Renal cortex interstitium (tissue), 3 donors: ENCODE results near the gene PRKAG2. TPM values are rescaled to one million over a fixed set of nuclear protein-coding genes. Genes with fewer than 3 reads are reported as not detected.

ENCODE experiments used
- polyA plus RNA-seq, 3 donors: library from polyadenylated mRNA; unstranded; fragments of 120-200 nt; gene quantifications; one replicate each; pipeline ENCODE4 v1.2.1, GENCODE V29; 2013; ENCODE audit not compliant: insufficient read length in 3 of 3

Gene PRKAG2
- polyA plus RNA-seq, 3 donors, result 25.8 to 59.8 (median 37.8) TPM

Other genes with a start within 250 kb of the PRKAG2 start
- not detected for gene GALNTL5, start 79.3 kb upstream of the PRKAG2 start, polyA plus RNA-seq
- gene GALNT11, start 148.6 kb upstream of the PRKAG2 start, polyA plus RNA-seq, result 100 to 1,000 TPM; 103 to 145 (median 125) TPM